Peyer's patch (tissue), 4 donors: ENCODE data around the gene TMEM222.

ENCODE experiments used
- POLR2A ChIP-seq, 2 donors: fragments of 450-650 bp; IDR thresholded peaks; one replicate each; pipeline ENCODE4 v1.5.1; 2017; ENCODE audit warnings: antibody characterized with exemption in 2 of 2, mild to moderate bottlenecking in 2 of 2, moderate library complexity in 2 of 2
- TF ChIP-seq, protein P1 (sequence below), 6 experiments: fragments of 450-650 bp in 4 of 6; fragments of 200-600 bp in 2 of 6; sonication (generic) in 1 of 6; IDR thresholded peaks; one replicate each; pipeline ENCODE4 v1.5.1; 2017 to 2019; ENCODE audit warnings: antibody characterized with exemption in 6 of 6, mild to moderate bottlenecking in 3 of 6, moderate library complexity in 1 of 6

DNA sequence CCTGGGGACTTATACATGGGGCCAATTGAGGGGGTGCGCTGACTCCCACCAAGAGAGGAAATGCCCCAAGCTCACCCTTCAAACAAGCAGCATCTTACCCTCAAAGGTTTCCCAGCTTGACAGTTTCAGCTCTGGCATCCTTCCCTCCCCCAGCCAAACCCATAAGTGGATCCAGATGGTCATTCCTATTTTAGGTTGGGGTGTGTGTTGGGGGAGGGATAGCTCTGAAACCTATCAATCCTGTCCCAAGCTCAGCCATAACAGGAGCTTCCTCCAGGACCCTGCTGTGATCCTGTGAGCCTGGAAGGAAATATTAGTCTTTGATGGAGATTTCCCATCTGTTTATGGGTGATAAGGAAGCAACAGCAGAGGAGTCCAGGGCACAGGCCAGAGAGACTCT is 3.4 kb upstream of the TMEM222 start:
- no peak for TF ChIP-seq POLR2A (IDR thresholded peaks at IDR 0.05)
- TF ChIP-seq, protein P1, sequence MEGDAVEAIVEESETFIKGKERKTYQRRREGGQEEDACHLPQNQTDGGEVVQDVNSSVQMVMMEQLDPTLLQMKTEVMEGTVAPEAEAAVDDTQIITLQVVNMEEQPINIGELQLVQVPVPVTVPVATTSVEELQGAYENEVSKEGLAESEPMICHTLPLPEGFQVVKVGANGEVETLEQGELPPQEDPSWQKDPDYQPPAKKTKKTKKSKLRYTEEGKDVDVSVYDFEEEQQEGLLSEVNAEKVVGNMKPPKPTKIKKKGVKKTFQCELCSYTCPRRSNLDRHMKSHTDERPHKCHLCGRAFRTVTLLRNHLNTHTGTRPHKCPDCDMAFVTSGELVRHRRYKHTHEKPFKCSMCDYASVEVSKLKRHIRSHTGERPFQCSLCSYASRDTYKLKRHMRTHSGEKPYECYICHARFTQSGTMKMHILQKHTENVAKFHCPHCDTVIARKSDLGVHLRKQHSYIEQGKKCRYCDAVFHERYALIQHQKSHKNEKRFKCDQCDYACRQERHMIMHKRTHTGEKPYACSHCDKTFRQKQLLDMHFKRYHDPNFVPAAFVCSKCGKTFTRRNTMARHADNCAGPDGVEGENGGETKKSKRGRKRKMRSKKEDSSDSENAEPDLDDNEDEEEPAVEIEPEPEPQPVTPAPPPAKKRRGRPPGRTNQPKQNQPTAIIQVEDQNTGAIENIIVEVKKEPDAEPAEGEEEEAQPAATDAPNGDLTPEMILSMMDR (IDR thresholded peaks at IDR 0.05): no peak
